ENCODE results near the gene RBMY1E. TPM values are rescaled to one million over a fixed set of nuclear protein-coding genes. Genes with fewer than 3 reads are reported as not detected.
"Not testable (repeated sequence)": the region's sequence is repeated elsewhere in the genome, so short reads cannot be mapped to it uniquely, and the experiment has no call there.

The RBMY1E gene
- not detected in 2 replicates for total RNA-seq (2016; rRNA removed; fragmentation: Illumina TruSeq; extraction: Trizol)
- total RNA-seq (2016; cell fraction: cytosol; rRNA removed; fragmentation: Illumina TruSeq; extraction: Trizol; ENCODE audit: low read depth), result not detected in 2 replicates
- not detected in 2 replicates for total RNA-seq (2016; cell fraction: insoluble cytoplasmic fraction; rRNA removed; fragmentation: Illumina TruSeq; extraction: Trizol)
- not detected in 2 replicates for total RNA-seq (2016; cell fraction: membrane; rRNA removed; fragmentation: Illumina TruSeq; extraction: Trizol)
- total RNA-seq (2016; cell fraction: nucleus; rRNA removed; fragmentation: Illumina TruSeq; extraction: Trizol), result not detected in 2 replicates
- not detected in 2 replicates for polyA plus RNA-seq (2011; rRNA removed)
- not detected in 2 replicates for polyA plus RNA-seq (2011; cell fraction: cytosol; rRNA removed)
- not detected in 2 replicates for polyA plus RNA-seq (2011; cell fraction: nucleus; rRNA removed)
- not detected in 2 replicates for polyA plus RNA-seq (2012)
- polyA plus RNA-seq (2016; cell fraction: cytosol; fragmentation: Illumina TruSeq; extraction: Trizol; ENCODE audit: low read depth), result not detected in 2 replicates
- not detected in 2 replicates for polyA plus RNA-seq (2016; cell fraction: insoluble cytoplasmic fraction; fragmentation: Illumina TruSeq; extraction: Trizol; ENCODE audit: low read depth)
- not detected in 2 replicates for polyA plus RNA-seq (2016; cell fraction: membrane; fragmentation: Illumina TruSeq; extraction: Trizol; ENCODE audit: low read depth)
- polyA plus RNA-seq (2016; cell fraction: nucleus; fragmentation: Illumina TruSeq; extraction: Trizol; ENCODE audit: insufficient read depth, low read depth), result not detected in 2 replicates
- not detected in 2 replicates for polyA minus RNA-seq (2011; rRNA and poly(A)+ RNA removed; ENCODE audit: low replicate concordance)
- polyA minus RNA-seq (2011; cell fraction: cytosol; rRNA and poly(A)+ RNA removed), result not detected in 2 replicates
- polyA minus RNA-seq (2011; cell fraction: nucleus; rRNA and poly(A)+ RNA removed), result not detected in 2 replicates
- Bru-seq, nascent RNA, result not detected
- not detected for BruChase-seq, experiment 1, labeled RNA remaining after a 6-hour chase
- BruChase-seq, experiment 2, labeled RNA remaining after a 2-hour chase, result not detected
- long read RNA-seq, experiment 1, result 0 reads
- long read RNA-seq, experiment 2, result 0 reads

DNA sequence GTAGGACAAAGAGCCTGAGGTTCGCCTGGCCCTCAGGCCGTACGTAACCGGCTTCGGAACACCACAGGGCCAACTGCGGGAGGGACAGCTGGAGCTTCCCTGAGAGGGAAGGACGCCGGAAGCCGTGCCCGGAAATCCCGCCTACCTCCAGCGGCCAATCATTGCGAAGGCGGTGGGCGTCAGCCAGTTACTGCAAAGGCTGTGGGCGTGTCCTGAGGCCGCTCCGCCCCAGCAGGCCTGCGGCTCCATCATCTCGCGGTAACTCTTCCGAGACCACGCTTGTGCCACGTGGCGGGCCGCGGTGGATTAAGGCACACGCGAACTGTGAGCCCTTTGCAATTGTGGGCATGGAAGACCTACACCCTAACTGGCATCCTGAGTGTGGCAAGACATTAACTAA, at the start of gene RBMY1E:
Gene RBMY1E, minus strand, starts transcription at position 101 of the 400 bp plus-strand sequence. CDS start 1,978 bp downstream, outside the sequence.
- H3K27me3 ChIP-seq (ENCODE audit: control insufficient read depth in 1 of 2, insufficient read depth in 2 of 2, low read length in 2 of 2); H3K4me1 ChIP-seq (ENCODE audit: insufficient read depth, low read length); CTCF ChIA-PET (ENCODE audit: low intra/inter-chr PET ratio, low total read pairs); POLR2A ChIA-PET; H3K4me3 ChIP-seq (replicated peaks in 1 of 3; ENCODE audit: insufficient read depth in 1 of 3, low read depth in 2 of 3, low read length in 3 of 3); FAIRE-seq; H3K9ac ChIP-seq (ENCODE audit: insufficient read depth, low read depth, low read length); intact Hi-C loops (cut with micrococcal nuclease; ENCODE audit: unreplicated experiment); H3K79me2 ChIP-seq (ENCODE audit: insufficient read depth, low read length); H3K36me3 ChIP-seq (replicated peaks in 1 of 2; ENCODE audit: control insufficient read depth in 1 of 2, insufficient read depth in 2 of 2, low read length in 2 of 2); H4K20me1 ChIP-seq (ENCODE audit: insufficient read depth, low read length); H2AFZ ChIP-seq (ENCODE audit: low read length); H3K27ac ChIP-seq (ENCODE audit: extremely low read length, insufficient read depth, low read length); BruUV-seq (replicated peaks); H3K4me2 ChIP-seq (ENCODE audit: low read depth, low read length); ATAC-seq; H3K9me3 ChIP-seq (ENCODE audit: low read length); in situ Hi-C loops (cut with HindIII; ENCODE audit: extremely low pct_ligation_motif_present, low pct_unique_long_range_greater_than_20kb); DNase-seq (ENCODE audit: low spot score): not testable (repeated sequence)
- no CpG with 5 or more reads among the region's 29 CpGs for WGBS (ENCODE audit: low lambda C conversion rate)

DNA sequence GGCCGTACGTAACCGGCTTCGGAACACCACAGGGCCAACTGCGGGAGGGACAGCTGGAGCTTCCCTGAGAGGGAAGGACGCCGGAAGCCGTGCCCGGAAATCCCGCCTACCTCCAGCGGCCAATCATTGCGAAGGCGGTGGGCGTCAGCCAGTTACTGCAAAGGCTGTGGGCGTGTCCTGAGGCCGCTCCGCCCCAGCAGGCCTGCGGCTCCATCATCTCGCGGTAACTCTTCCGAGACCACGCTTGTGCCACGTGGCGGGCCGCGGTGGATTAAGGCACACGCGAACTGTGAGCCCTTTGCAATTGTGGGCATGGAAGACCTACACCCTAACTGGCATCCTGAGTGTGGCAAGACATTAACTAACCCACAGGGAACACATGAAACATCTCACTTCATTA, 23.4 kb downstream of the RBMY1E start, which contains the start of gene RBMY1D:
Gene RBMY1D, minus strand, starts transcription at position 101 of the 400 bp plus-strand sequence. CDS start 2,013 bp downstream, outside the sequence.
- no CpG with 5 or more reads among the region's 28 CpGs for whole genome bisulfite sequencing (ENCODE audit: low lambda C conversion rate)
- H3K4me3 ChIP-seq (replicated peaks in 1 of 3; ENCODE audit: insufficient read depth in 1 of 3, low read depth in 2 of 3, low read length in 3 of 3); CTCF ChIA-PET (ENCODE audit: low intra/inter-chr PET ratio, low total read pairs); ATAC-seq; in situ Hi-C loops (cut with HindIII; ENCODE audit: extremely low pct_ligation_motif_present, low pct_unique_long_range_greater_than_20kb); POLR2A ChIA-PET; DNase-seq (ENCODE audit: low spot score); intact Hi-C loops (cut with micrococcal nuclease; ENCODE audit: unreplicated experiment); H3K4me1 ChIP-seq (ENCODE audit: insufficient read depth, low read length); H3K79me2 ChIP-seq (ENCODE audit: insufficient read depth, low read length); H4K20me1 ChIP-seq (ENCODE audit: insufficient read depth, low read length); FAIRE-seq; H3K27ac ChIP-seq (ENCODE audit: extremely low read length, insufficient read depth, low read length); H3K27me3 ChIP-seq (ENCODE audit: control insufficient read depth in 1 of 2, insufficient read depth in 2 of 2, low read length in 2 of 2); H3K4me2 ChIP-seq (ENCODE audit: low read depth, low read length); H2AFZ ChIP-seq (ENCODE audit: low read length); H3K9ac ChIP-seq (ENCODE audit: insufficient read depth, low read depth, low read length); H3K9me3 ChIP-seq (ENCODE audit: low read length); H3K36me3 ChIP-seq (replicated peaks in 1 of 2; ENCODE audit: control insufficient read depth in 1 of 2, insufficient read depth in 2 of 2, low read length in 2 of 2); BruUV-seq (replicated peaks): not testable (repeated sequence)

DNA sequence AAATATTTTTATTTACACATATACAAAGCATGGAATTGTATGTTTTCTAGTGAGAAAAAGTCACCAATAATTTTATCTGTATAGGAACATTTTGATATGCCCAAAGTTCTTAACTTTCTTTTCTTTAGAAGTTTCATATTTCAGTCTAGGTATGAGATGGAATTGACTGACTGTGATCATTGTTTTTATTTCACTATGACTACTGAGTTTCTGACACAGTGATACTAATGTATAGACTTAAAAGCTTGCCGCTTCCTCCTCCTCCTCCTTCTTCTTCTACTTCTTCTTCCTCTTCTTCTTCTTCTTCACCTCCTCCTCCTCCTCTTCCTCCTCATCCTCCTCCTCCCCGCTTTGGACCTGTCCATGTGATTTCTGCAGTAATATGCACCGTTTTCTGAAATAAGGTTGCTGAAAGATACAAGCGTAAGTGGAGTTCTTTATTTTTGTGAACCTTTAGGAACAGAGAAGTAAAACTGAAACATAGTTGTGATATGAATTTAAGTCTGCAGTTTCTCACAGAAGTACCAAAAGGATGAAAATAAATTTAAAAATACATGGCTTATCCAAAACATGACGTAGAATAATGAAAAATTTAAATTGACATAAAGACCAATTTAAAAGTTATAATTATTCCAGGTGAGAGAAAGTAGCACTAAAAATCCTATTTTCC, 48.3 kb downstream of the RBMY1E start:
- BruUV-seq (replicated peaks); intact Hi-C loops (cut with micrococcal nuclease; ENCODE audit: unreplicated experiment); H3K27me3 ChIP-seq (ENCODE audit: control insufficient read depth in 1 of 2, insufficient read depth in 2 of 2, low read length in 2 of 2); H3K27ac ChIP-seq (ENCODE audit: extremely low read length, insufficient read depth, low read length); H3K36me3 ChIP-seq (replicated peaks in 1 of 2; ENCODE audit: control insufficient read depth in 1 of 2, insufficient read depth in 2 of 2, low read length in 2 of 2); ATAC-seq; H3K4me3 ChIP-seq (replicated peaks in 1 of 3; ENCODE audit: insufficient read depth in 1 of 3, low read depth in 2 of 3, low read length in 3 of 3); CTCF ChIA-PET (ENCODE audit: low intra/inter-chr PET ratio, low total read pairs); FAIRE-seq; H3K4me1 ChIP-seq (ENCODE audit: insufficient read depth, low read length); H4K20me1 ChIP-seq (ENCODE audit: insufficient read depth, low read length); H2AFZ ChIP-seq (ENCODE audit: low read length); H3K9ac ChIP-seq (ENCODE audit: insufficient read depth, low read depth, low read length); H3K9me3 ChIP-seq (ENCODE audit: low read length); in situ Hi-C loops (cut with HindIII; ENCODE audit: extremely low pct_ligation_motif_present, low pct_unique_long_range_greater_than_20kb); DNase-seq (ENCODE audit: low spot score); H3K4me2 ChIP-seq (ENCODE audit: low read depth, low read length); POLR2A ChIA-PET; H3K79me2 ChIP-seq (ENCODE audit: insufficient read depth, low read length): not testable (repeated sequence)
- WGBS (ENCODE audit: low lambda C conversion rate), result no CpG with 5 or more reads among the region's 5 CpGs
